ENCODE data around the gene TBK1.
"Not testable (repeated sequence)": the region's sequence is repeated elsewhere in the genome, so short reads cannot be mapped to it uniquely, and the experiment has no call there.

The TBK1 gene

DNA sequence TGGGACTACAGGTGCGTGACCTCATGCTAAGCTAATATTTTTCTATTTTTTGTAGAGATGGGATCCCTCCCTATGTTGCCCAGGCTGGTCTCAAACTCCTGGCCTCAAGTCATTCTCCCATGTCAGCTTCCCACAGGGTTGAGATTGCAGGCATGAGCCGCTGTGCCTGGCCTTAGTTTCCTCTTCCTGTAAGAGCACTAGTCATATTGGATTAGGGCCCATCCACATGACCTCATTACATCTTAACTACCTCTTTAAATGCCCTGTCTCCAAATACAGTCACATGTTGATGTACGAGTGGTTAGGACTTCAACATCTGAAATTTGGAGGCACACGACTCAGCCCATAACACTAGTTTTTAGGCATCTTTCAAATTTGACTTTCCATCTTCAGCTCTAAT, 86.2 kb downstream of the TBK1 start:
- no peak overlapping the region for H3K4me3 ChIP-seq (ENCODE audit: low read depth, low read length)

- not testable (repeated sequence) for H3K4me3 ChIP-seq (ENCODE audit: low read depth, low read length)
Observed at GRCh38 chr12:64542409-64543047, 90.6 kb downstream of the TBK1 start.

DNA sequence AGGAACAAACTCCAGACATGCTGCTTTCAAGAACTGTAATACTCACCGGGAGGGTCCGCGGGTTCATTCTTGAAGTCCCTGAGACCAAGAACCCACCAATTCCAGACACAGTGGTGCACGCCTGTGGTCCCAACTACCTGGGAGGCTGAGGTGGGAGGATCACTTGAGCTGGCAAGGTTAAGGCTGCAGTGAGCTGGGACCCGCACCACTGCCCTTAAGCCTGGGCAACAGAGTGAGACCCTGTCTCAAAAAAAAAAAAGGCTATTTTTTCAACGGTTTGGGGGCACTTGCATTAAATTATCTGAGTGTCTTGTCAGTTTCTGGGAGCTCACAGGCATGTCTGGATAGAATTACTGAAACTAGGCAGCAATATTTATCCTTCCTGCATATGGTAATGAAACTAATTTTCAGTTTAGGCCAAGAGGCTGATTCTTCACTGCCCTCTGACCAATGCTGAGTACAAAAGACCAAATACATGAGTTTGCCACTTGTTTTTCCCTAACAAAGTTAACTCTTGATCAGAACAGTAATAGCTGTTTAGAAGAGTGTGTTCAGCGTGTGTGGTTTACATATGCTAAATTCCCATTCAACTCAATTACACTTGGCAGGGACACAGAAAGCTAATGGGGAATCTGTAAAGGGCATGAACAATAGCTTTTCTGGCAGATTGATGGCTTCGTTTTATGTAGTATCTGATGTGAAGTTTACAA, 92.6 kb downstream of the TBK1 start:
- H3K4me3 ChIP-seq (ENCODE audit: low read depth, low read length), result no peak overlapping the region

- H3K4me3 ChIP-seq (ENCODE audit: low read depth, low read length), result no peak overlapping the region
Observed at GRCh38 chr12:64545081-64545382, 93.1 kb downstream of the TBK1 start.

DNA sequence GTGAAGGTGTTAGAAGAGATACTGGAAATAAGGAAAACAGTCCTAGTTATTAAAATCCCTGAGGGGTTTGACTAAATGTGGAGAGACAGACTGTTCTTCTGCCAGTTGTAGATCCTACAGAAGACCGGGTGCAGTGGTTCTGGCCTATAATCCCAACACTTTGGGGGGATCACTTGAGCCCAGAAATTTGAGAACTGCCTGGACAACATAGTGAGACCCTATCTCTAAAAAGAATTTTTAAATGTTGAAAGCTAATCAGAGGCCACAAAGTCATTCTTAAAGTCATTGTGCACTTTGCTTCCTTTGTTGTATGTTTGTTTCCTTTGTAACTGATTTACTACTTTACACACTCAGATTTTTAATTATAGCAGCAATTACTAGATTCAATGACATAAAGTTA, 97.2 kb downstream of the TBK1 start:
- H3K4me3 ChIP-seq (ENCODE audit: low read depth, low read length), result no peak overlapping the region

DNA sequence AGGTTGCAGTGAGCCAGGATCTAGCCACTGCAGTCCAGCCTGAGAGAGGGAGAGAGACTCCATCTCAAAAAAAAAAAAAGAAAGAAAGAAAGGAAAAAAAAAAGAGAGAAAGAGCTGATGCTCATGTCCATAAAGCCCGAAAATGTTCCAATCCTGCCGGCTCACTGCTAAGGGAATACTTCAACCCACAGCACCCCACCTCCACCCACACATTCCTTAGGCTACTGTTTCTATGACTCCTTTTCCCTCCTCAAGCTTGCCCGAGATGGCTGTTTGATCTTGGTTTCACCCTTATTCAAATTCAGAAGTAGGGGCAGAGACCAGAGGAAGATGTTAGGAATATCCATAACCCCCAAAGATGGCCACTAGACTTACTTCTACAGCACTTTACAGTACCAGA, 98.8 kb downstream of the TBK1 start:
- no peak overlapping the region for H3K4me3 ChIP-seq (ENCODE audit: low read depth, low read length)

DNA sequence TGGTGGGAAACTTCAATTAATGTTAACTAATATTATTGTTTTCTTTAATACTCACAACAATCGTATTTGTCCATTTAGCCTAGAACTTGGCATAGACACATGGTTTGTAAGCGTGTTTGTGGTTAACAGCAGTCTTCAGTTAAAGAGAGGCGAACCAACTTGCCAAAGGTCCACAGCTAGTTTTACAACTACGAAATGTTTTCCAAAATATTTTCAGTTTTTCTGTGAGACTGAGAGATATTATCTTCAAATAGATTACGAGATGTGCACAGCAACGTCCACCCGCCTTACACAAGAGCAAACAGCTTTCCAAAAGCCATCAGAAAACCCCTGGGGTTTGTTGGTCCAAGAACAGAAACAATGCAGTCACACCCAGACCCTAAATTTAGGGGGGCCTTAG, 99.8 kb downstream of the TBK1 start:
- H3K4me3 ChIP-seq (ENCODE audit: low read depth, low read length), result no peak overlapping the region

Measured in iPS-11a (cell line).